Trophoblast cell (in vitro differentiated cells and primary cell): ENCODE results near the gene CHRND.
"Not testable (repeated sequence)": the region's sequence is repeated elsewhere in the genome, so short reads cannot be mapped to it uniquely, and the experiment has no call there.

Experiments
- DNase-seq, 2 donors: peaks; one replicate each; pipeline ENCODE4 v3.0.0-alpha.2; 2016
- H2AFZ ChIP-seq: 2 replicates; pipeline ENCODE4 v1.6.1; 2013; ENCODE audit warnings: low read length, moderate library complexity, mild to moderate bottlenecking; ENCODE audit not compliant: insufficient read depth, poor library complexity
- H2AK5ac ChIP-seq: 2 replicates; pipeline ENCODE4 v1.6.1; 2013; ENCODE audit warnings: mild to moderate bottlenecking, low read length
- H2BK120ac ChIP-seq: 2 replicates; pipeline ENCODE4 v1.6.1; 2013; ENCODE audit warnings: low read length, mild to moderate bottlenecking, moderate library complexity; ENCODE audit not compliant: insufficient read depth, poor library complexity
- H2BK12ac ChIP-seq: 2 replicates; pipeline ENCODE4 v1.6.1; 2013; ENCODE audit warnings: mild to moderate bottlenecking, low read length, moderate library complexity
- H2BK5ac ChIP-seq: 2 replicates; pipeline ENCODE4 v1.6.1; 2013; ENCODE audit warnings: low read length, low read depth, moderate library complexity, mild to moderate bottlenecking; ENCODE audit not compliant: poor library complexity
- H3K14ac ChIP-seq: 2 replicates; pipeline ENCODE4 v1.6.1; 2013; ENCODE audit warnings: mild to moderate bottlenecking, low read length
- H3K18ac ChIP-seq: 2 replicates; pipeline ENCODE4 v1.6.1; 2013; ENCODE audit warnings: mild to moderate bottlenecking, low read length
- H3K23ac ChIP-seq: 2 replicates; pipeline ENCODE4 v1.6.1; 2013; ENCODE audit warnings: low read length
- H3K27ac ChIP-seq: 2 replicates; pipeline ENCODE4 v1.5.1; 2013; ENCODE audit warnings: low read depth, mild to moderate bottlenecking, inconsistent platforms, low read length, moderate library complexity
- H3K27me3 ChIP-seq: 2 replicates; pipeline ENCODE4 v1.6.1; 2013; ENCODE audit warnings: inconsistent platforms, mild to moderate bottlenecking, low read length, moderate library complexity; ENCODE audit not compliant: insufficient read depth
- H3K36me3 ChIP-seq, 2 experiments: 1 replicate in 1 of 2; 2 replicates in 1 of 2; pipeline ENCODE4 v1.6.1; 2013; ENCODE audit warnings: low read length in 2 of 2, mild to moderate bottlenecking in 2 of 2, moderate library complexity in 1 of 2; ENCODE audit not compliant: insufficient read depth in 2 of 2, control insufficient read depth in 1 of 2
- H3K4ac ChIP-seq: 2 replicates; pipeline ENCODE4 v1.6.1; 2013; ENCODE audit warnings: low read depth, mild to moderate bottlenecking, low read length, moderate library complexity
- H3K4me1 ChIP-seq, 2 experiments: 1 replicate in 1 of 2; 2 replicates in 1 of 2; pipeline ENCODE4 v1.6.1; 2013; ENCODE audit warnings: low read length in 2 of 2, mild to moderate bottlenecking in 2 of 2, moderate library complexity in 1 of 2; ENCODE audit not compliant: insufficient read depth in 2 of 2, control insufficient read depth in 1 of 2
- H3K4me2 ChIP-seq: 2 replicates; pipeline ENCODE4 v1.6.1; 2013; ENCODE audit warnings: inconsistent platforms, mild to moderate bottlenecking, low read length, moderate library complexity
- H3K4me3 ChIP-seq: 2 replicates; pipeline ENCODE4 v1.5.1; 2013; ENCODE audit warnings: mild to moderate bottlenecking, low read depth, low read length, inconsistent platforms
- H3K79me1 ChIP-seq: one replicate; pipeline ENCODE4 v1.6.1; 2013; ENCODE audit warnings: low read length
- H3K79me2 ChIP-seq: 2 replicates; pipeline ENCODE4 v1.6.1; 2013; ENCODE audit warnings: low read length, mild to moderate bottlenecking; ENCODE audit not compliant: control insufficient read depth, insufficient read depth, poor library complexity
- H3K9ac ChIP-seq: 2 replicates; pipeline ENCODE4 v1.6.1; 2013; ENCODE audit warnings: mild to moderate bottlenecking, low read length
- H3K9me3 ChIP-seq: 2 replicates; pipeline ENCODE4 v1.6.1; 2013; ENCODE audit warnings: low read depth, mild to moderate bottlenecking, control low read depth, inconsistent platforms, low read length; ENCODE audit not compliant: insufficient read depth
- H4K12ac ChIP-seq: 2 replicates; pipeline ENCODE4 v1.6.1; 2013; ENCODE audit warnings: low read depth, mild to moderate bottlenecking, low read length, moderate library complexity
- H4K8ac ChIP-seq: 2 replicates; pipeline ENCODE4 v1.6.1; 2013; ENCODE audit warnings: low read depth, mild to moderate bottlenecking, low read length, moderate library complexity
- H4K91ac ChIP-seq: one replicate; pipeline ENCODE4 v1.6.1; 2013; ENCODE audit warnings: low read depth, mild to moderate bottlenecking, low read length, moderate library complexity
- WGBS: extraction: QIAGEN DNeasy Blood & Tissue Kit; methylation state at CpG from one replicate; pipeline ENCODE4 v1.1.7; 2013; ENCODE audit warnings: missing lambda C conversion rate; ENCODE audit not compliant: insufficient read length, insufficient coverage; ENCODE audit errors: extremely low coverage; 5-methylcytosine and 5-hydroxymethylcytosine counted together

CHRND gene

GRCh38 chr2:232568161-232568560, 42.2 kb downstream of the CHRND start:
- Histone ChIP-seq H4K12ac (no peak overlapping the region), H2BK120ac (no peak overlapping the region), H3K27me3 (no peaks in the 10 kb centered on the region)

GRCh38 chr2:232569541-232569940, 43.6 kb downstream of the CHRND start:
- no peaks in the 10 kb centered on the region for H3K9me3 ChIP-seq
- H3K4ac ChIP-seq: no peak overlapping the region
- H3K79me1 ChIP-seq: no peaks in the 10 kb centered on the region

More at GRCh38 chr2:232568161-232568560, 42.2 kb downstream of the CHRND start:
- H2AFZ ChIP-seq: no peak overlapping the region
- no peak overlapping the region for H3K18ac ChIP-seq
- no peak overlapping the region for H3K23ac ChIP-seq
- H3K79me2 ChIP-seq: no peaks in the 10 kb centered on the region
- no CpG with 5 or more reads among the region's 5 CpGs for WGBS
- no peak overlapping the region for H3K9ac ChIP-seq
- H2BK5ac ChIP-seq: no peak overlapping the region
- no peak overlapping the region for H2AK5ac ChIP-seq
- no peak for DNase-seq
- H3K36me3 ChIP-seq: peaks cover 36 to 63% of the 10 kb centered on the region in 2 experiments
- H3K4me2 ChIP-seq: no peak overlapping the region
- H3K27ac ChIP-seq: no peak overlapping the region
- H3K4ac ChIP-seq: no peak overlapping the region
- H3K79me1 ChIP-seq: no peaks in the 10 kb centered on the region
- no peaks in the 10 kb centered on the region for H3K9me3 ChIP-seq
- H3K4me3 ChIP-seq: no peak overlapping the region
- no peak overlapping the region for H4K91ac ChIP-seq
- no peak overlapping the region for H4K8ac ChIP-seq
- no peak overlapping the region for H2BK12ac ChIP-seq
- H3K14ac ChIP-seq: no peak overlapping the region
- H3K4me1 ChIP-seq: no peaks in the 10 kb centered on the region

GRCh38 chr2:232570481-232570880, 44.5 kb downstream of the CHRND start:
- H3K18ac ChIP-seq, H4K91ac ChIP-seq, H3K79me1 ChIP-seq, H3K79me2 ChIP-seq, DNase-seq, H3K4ac ChIP-seq, H3K14ac ChIP-seq, H3K23ac ChIP-seq, H2BK12ac ChIP-seq, H3K4me3 ChIP-seq, H4K8ac ChIP-seq, H3K27ac ChIP-seq, H3K9me3 ChIP-seq, H3K9ac ChIP-seq, H2AK5ac ChIP-seq, H2BK5ac ChIP-seq, H3K27me3 ChIP-seq, H3K4me1 ChIP-seq, H3K4me2 ChIP-seq, H4K12ac ChIP-seq, H2AFZ ChIP-seq, H2BK120ac ChIP-seq: not testable (repeated sequence)
- no CpG with 5 or more reads among the region's 6 CpGs for WGBS
- peaks cover 36 to 64% of the 10 kb centered on the region in 2 experiments for H3K36me3 ChIP-seq

More at GRCh38 chr2:232569541-232569940, 43.6 kb downstream of the CHRND start:
- H3K18ac ChIP-seq: no peak overlapping the region
- H3K4me1 ChIP-seq: no peaks in the 10 kb centered on the region
- H3K9ac ChIP-seq: no peak overlapping the region
- H2BK120ac ChIP-seq: no peak overlapping the region
- no peak overlapping the region for H3K14ac ChIP-seq
- H2AFZ ChIP-seq: no peak overlapping the region
- H4K8ac ChIP-seq: no peak overlapping the region
- peaks cover 39 to 67% of the 10 kb centered on the region in 2 experiments for H3K36me3 ChIP-seq
- no peak overlapping the region for H2BK5ac ChIP-seq
- no CpG with 5 or more reads among the region's 9 CpGs for WGBS
- no peak overlapping the region for H3K27ac ChIP-seq
- no peak overlapping the region for H4K91ac ChIP-seq
- no peak overlapping the region for H3K23ac ChIP-seq
- no peak overlapping the region for H3K4me2 ChIP-seq
- H2BK12ac ChIP-seq: no peak overlapping the region
- no peak overlapping the region for H3K4me3 ChIP-seq
- H3K79me2 ChIP-seq: no peaks in the 10 kb centered on the region
- no peak overlapping the region for H2AK5ac ChIP-seq
- no peaks in the 10 kb centered on the region for H3K27me3 ChIP-seq
- H4K12ac ChIP-seq: no peak overlapping the region
- DNase-seq: no peak

GRCh38 chr2:232571026-232571474, 45.1 kb downstream of the CHRND start:
- Histone ChIP-seq H3K27ac (no peak overlapping the region), H2AK5ac (no peak overlapping the region), H3K4ac (no peak overlapping the region), H3K4me3 (no peak overlapping the region), H2AFZ (no peak overlapping the region), H3K14ac (no peak overlapping the region), H2BK120ac (no peak overlapping the region), H3K18ac (no peak overlapping the region), H4K12ac (no peak overlapping the region), H3K9me3 (no peaks in the 10 kb centered on the region), H3K27me3 (no peaks in the 10 kb centered on the region), H2BK5ac (no peak overlapping the region), H3K9ac (no peak overlapping the region), H3K79me2 (no peaks in the 10 kb centered on the region), H3K79me1 (no peaks in the 10 kb centered on the region), H4K8ac (no peak overlapping the region), H2BK12ac (no peak overlapping the region), H3K4me2 (no peak overlapping the region), H3K23ac (no peak overlapping the region), H3K4me1 (no peaks in the 10 kb centered on the region), H3K36me3 (peaks cover 32 to 59% of the 10 kb centered on the region in 2 experiments), H4K91ac (no peak overlapping the region)
- WGBS: no CpG with 5 or more reads among the region's 7 CpGs
- DNase-seq: no peak
